ENCODE measurements around the gene STAM2.

STAM2 gene

DNA sequence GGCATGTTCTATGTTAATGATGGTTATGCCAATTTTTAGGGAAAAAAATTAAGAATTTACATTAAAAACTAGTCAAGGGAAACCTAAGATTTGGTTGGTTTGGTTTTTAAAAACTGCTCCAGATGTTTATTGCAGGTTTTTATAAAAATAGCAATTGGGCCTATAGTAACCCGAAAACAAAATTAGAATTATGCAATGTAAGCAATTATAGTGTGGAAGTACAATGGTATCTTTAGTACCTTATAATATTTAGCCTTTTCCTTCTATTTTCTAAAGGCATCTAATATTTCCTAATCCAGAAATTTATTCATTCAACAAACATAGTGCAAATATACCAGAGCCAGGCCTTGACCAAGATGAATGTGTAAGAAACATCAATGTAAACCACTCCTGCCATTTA lies 104.0 kb downstream of the STAM2 start:
- DNase-seq (ENCODE audit: low read depth in 2 of 2): no peak

DNA sequence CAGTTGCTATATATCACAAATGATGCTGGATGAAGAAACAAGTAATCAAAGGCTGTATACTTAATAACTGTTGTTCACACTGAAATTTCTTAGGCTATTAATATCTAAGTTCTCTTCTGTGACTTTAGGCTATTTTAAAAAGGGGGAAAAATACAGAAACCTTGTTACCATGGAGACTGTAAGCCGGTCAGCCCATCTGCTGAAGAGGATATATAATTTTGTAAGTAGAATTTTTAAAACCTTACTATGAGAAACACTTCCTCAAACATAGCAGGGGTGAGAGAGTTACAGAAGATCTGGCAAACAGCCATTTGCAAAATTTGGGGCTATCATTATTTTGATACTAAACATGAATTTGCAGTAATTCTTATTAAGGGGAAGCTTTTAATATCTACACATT lies 104.5 kb downstream of the STAM2 start:
- no peak for DNase-seq (ENCODE audit: low read depth in 2 of 2)

DNA sequence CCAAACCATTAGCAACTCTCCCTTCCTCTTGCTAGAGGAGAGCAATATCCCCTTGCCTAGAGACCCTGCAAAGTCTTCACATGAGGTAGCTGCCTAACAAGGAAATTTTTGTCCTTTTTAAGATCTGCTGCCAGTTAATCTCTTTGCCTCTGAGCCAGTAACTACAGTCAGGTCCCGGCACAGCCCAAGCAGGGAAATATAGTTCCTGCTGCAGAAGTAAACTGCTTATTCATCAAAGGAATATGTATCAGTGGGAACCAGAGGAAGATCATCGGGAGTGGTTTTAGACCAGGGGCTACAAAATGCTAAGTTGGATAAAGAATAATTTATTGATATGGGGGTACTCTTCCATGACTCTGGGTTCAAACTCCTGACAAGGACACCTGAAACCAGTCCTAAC lies 107.3 kb downstream of the STAM2 start:
- no peak for DNase-seq (ENCODE audit: low read depth in 2 of 2)

DNA sequence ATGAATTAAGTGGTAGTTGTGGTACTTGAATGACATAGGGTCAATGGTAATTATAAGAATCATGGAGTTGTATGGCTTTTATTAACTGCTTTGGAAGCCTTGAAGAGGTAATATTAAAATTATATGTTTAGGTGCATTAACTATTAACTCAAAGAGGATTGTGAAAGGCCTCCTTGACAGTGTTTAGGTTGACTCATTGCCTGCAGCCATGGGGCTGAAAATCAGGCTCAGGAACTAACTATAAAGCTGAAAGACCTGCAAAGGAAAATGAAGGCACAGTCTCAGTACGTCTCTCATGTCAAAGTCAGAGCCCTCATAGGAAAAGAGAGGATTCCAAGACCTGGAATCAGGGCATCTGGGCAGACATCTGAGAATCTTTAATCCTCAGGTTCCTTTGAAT lies 107.7 kb downstream of the STAM2 start:
- no peak for DNase-seq (ENCODE audit: low read depth in 2 of 2)

Measured in stimulated activated CD8-positive, alpha-beta memory T cell treated with anti-CD3 and anti-CD28 coated beads, Interleukin-15, amount 100 ng/mL, for 4 hours (primary cell).